Measurements from ENCODE around the gene MAPK6.
"Not testable (repeated sequence)": the region's sequence is repeated elsewhere in the genome, so short reads cannot be mapped to it uniquely, and the experiment has no call there.

Gene MAPK6

DNA sequence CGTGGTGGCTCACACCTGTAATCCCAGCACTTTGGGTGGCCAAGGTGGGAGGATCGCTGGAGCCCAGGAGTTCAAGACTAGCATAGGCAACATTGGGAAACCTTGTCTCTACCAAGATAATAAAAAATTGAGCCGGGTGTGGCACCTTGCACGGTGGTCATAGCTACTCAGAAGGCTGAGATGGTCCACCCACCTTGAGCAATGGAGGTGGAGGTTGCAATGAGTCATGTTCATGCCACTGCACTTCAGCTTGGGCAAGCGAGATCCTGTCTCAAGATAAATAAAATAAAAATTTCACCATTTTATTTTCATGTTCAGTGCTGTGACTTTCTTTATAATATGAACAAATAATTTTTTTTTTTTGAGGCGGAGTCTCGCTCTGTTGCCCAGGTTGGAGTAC is 12.5 kb downstream of the MAPK6 start:
- no peak overlapping the region for H3K27ac ChIP-seq

DNA sequence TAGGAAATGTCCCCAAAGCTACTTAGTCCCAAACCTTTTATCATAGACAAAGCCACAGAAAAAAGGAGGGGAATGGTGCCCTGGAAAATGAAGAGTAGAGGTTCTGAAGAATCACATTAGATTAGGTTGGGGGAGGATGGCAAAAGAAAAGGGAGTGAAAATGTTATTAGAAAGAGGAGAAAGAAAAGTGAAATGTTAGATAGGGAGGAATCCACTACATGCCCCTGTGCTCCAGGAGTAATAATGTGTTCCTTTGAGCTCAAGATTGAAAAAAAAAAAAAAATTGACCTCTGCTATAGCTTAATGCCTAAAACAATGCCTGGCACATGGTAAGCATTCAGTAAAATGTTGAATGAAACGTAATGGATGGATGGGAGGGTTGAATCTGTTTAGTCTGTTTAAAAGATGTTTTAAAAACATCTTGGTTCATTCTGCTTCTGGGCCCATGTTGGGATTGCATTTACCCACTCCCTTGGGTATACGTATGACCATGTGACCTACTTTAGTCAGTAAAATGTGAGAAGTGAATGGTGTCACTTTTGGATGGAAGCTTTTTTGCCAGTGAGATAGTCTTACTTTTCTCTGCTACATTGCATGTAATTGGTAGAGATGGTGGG is 19.0 kb downstream of the MAPK6 start:
- Histone ChIP-seq H4K20me1 (ENCODE audit: insufficient read depth) (0 out of 2 replicates have a peak, but pooled peaks cover 7% of the 10 kb centered on the region), H3K79me2 (ENCODE audit: insufficient read depth, low read depth) (peaks cover 99% of the 10 kb centered on the region), H3K27ac (no peak overlapping the region), H3K9ac (no peak overlapping the region), H3K27me3 (ENCODE audit: insufficient read depth, low read depth) (no peaks in the 10 kb centered on the region), H3K4me2 (no peak overlapping the region), H3K4me3 (IDR thresholded peaks at IDR 0.05; ENCODE audit: insufficient read depth, low read depth, low read length) (no peak overlapping the region), H2AFZ (ENCODE audit: low read depth) (no peak overlapping the region), H3K4me1 (ENCODE audit: low read depth, poor library complexity, severe bottlenecking) (peaks cover 52% of the 10 kb centered on the region), H3K36me3 (ENCODE audit: insufficient read depth) (no peaks in the 10 kb centered on the region; the same call in 1 of the 2 replicates)
- TF ChIP-seq, protein P1, sequence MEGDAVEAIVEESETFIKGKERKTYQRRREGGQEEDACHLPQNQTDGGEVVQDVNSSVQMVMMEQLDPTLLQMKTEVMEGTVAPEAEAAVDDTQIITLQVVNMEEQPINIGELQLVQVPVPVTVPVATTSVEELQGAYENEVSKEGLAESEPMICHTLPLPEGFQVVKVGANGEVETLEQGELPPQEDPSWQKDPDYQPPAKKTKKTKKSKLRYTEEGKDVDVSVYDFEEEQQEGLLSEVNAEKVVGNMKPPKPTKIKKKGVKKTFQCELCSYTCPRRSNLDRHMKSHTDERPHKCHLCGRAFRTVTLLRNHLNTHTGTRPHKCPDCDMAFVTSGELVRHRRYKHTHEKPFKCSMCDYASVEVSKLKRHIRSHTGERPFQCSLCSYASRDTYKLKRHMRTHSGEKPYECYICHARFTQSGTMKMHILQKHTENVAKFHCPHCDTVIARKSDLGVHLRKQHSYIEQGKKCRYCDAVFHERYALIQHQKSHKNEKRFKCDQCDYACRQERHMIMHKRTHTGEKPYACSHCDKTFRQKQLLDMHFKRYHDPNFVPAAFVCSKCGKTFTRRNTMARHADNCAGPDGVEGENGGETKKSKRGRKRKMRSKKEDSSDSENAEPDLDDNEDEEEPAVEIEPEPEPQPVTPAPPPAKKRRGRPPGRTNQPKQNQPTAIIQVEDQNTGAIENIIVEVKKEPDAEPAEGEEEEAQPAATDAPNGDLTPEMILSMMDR (conservative IDR thresholded peaks at IDR 0.05; ENCODE audit: low read depth, low read length) = no peak

More for the DNA sequence above, 12.5 kb downstream of the MAPK6 start:
- TF ChIP-seq, protein P1 (conservative IDR thresholded peaks at IDR 0.05; ENCODE audit: low read depth, low read length) = no peak
- no peak overlapping the region for H2AFZ ChIP-seq (ENCODE audit: low read depth)
- H3K4me3 ChIP-seq (IDR thresholded peaks at IDR 0.05; ENCODE audit: insufficient read depth, low read depth, low read length) = no peak overlapping the region
- H4K20me1 ChIP-seq (ENCODE audit: insufficient read depth) = 0 out of 2 replicates have a peak, but pooled peaks cover 6% of the 10 kb centered on the region
- H3K4me2 ChIP-seq = no peak overlapping the region
- no peak overlapping the region for H3K9ac ChIP-seq
- H3K36me3 ChIP-seq (ENCODE audit: insufficient read depth) = no peaks in the 10 kb centered on the region
- no peaks in the 10 kb centered on the region for H3K27me3 ChIP-seq (ENCODE audit: insufficient read depth, low read depth)
- H3K79me2 ChIP-seq (ENCODE audit: insufficient read depth, low read depth) = peaks cover 99% of the 10 kb centered on the region
- peaks cover 9% of the 10 kb centered on the region for H3K4me1 ChIP-seq (ENCODE audit: low read depth, poor library complexity, severe bottlenecking)

DNA sequence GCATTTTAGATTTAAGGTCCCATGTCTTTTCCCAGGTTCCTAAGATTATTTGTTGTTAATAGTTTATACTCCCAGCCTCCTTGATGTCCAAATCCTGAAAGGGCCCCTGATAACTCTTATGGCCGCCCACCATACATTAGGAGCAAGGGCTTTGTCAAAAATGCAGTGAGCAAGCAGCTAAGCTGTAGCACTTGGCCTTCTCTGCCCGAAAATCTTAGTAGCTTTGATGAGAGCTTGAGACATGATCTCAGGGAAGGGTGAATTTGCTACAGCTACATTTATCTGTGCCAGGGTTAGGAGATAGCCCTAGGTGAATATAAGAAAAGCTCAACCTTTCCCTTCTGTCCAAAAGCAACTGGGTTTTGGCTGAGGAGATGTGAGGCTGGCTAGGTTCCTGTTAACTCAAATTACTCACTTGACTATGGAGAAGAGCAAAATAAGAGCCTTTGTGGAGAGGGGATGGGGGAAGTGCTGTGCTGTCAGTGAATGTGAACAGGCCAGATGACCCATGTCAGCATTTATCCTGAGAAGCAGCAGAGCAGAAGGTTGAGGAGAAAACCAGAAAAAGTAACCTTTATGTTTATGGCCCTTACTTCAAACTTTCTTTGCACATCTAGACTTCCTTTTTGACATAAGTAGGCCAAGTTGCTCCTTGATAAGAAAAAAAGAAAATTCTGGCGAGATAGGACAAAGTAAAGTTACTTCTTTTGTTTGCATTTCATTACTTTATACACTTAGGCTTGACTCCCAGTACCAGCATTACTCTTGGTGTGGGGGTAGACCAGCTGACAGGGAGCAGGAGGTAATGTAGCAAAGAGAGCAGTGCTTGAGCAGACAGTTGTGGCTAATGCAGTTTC is 21.1 kb downstream of the MAPK6 start:
- TF ChIP-seq, protein P1 (conservative IDR thresholded peaks at IDR 0.05; ENCODE audit: low read depth, low read length) = no peak
- Histone ChIP-seq H2AFZ (ENCODE audit: low read depth) (no peak overlapping the region), H4K20me1 (ENCODE audit: insufficient read depth) (0 out of 2 replicates have a peak, but pooled peaks cover 7% of the 10 kb centered on the region), H3K4me2 (peak overlapping the region; percentile 44; the same call in 1 of the 2 replicates), H3K27me3 (ENCODE audit: insufficient read depth, low read depth) (no peaks in the 10 kb centered on the region), H3K27ac (peak overlapping the region; percentile 40; the same call in 1 of the 2 replicates), H3K9ac (no peak overlapping the region), H3K4me1 (ENCODE audit: low read depth, poor library complexity, severe bottlenecking) (peaks cover 53% of the 10 kb centered on the region), H3K36me3 (ENCODE audit: insufficient read depth) (no peaks in the 10 kb centered on the region; the same call in 1 of the 2 replicates), H3K4me3 (IDR thresholded peaks at IDR 0.05; ENCODE audit: insufficient read depth, low read depth, low read length) (no peak overlapping the region), H3K79me2 (ENCODE audit: insufficient read depth, low read depth) (peaks cover 99% of the 10 kb centered on the region)

DNA sequence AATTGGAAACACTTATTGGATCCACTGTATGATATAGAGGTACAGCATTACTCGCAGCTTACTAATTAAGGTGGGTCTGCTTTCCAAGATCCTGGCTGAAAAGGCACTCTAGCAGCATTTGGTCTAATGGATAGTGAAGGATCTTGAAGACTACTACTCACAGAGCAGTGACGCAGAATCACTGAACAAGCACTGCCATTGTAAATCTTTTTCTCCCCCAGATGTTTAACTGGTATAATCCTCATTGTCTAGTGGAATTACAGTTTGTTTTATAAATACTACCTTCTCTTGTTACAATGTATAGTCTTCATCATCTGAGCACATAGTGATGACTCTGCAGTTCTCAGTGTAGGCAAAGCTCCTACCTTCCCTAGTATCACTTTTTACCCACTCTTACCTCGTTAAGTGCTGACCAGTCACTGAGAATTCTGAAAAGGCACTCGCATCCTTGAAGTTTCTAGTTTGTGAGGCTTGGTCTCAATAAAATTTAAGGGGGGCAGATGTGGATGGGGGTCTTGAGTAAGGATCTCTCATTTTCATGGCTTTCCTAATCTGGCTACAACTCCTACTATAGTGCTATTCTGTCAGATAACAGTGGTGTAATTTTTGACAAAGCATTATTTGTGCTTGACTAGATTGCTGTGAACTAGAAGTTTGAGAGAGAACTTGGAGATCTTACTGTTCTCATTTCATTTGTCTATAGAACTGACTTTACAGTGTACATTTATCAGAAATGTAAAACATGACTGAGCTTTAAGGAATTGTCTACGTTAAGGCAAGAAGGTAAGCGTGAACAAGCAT is 23.2 kb downstream of the MAPK6 start:
- Histone ChIP-seq H3K27me3 (ENCODE audit: insufficient read depth, low read depth) (no peaks in the 10 kb centered on the region), H2AFZ (ENCODE audit: low read depth) (no peak overlapping the region), H3K9ac (no peak overlapping the region), H3K4me3 (IDR thresholded peaks at IDR 0.05; ENCODE audit: insufficient read depth, low read depth, low read length) (no peak overlapping the region), H3K27ac (no peak overlapping the region; the same call in 1 of the 2 replicates), H4K20me1 (ENCODE audit: insufficient read depth) (0 out of 2 replicates have a peak, but pooled peaks cover 7% of the 10 kb centered on the region), H3K4me2 (peak overlapping the region; percentile 11; the same call in 1 of the 2 replicates), H3K36me3 (ENCODE audit: insufficient read depth) (no peaks in the 10 kb centered on the region; the same call in 1 of the 2 replicates), H3K79me2 (ENCODE audit: insufficient read depth, low read depth) (peaks cover 94% of the 10 kb centered on the region), H3K4me1 (ENCODE audit: low read depth, poor library complexity, severe bottlenecking) (peaks cover 53% of the 10 kb centered on the region)
- TF ChIP-seq, protein P1 (conservative IDR thresholded peaks at IDR 0.05; ENCODE audit: low read depth, low read length) = no peak

DNA sequence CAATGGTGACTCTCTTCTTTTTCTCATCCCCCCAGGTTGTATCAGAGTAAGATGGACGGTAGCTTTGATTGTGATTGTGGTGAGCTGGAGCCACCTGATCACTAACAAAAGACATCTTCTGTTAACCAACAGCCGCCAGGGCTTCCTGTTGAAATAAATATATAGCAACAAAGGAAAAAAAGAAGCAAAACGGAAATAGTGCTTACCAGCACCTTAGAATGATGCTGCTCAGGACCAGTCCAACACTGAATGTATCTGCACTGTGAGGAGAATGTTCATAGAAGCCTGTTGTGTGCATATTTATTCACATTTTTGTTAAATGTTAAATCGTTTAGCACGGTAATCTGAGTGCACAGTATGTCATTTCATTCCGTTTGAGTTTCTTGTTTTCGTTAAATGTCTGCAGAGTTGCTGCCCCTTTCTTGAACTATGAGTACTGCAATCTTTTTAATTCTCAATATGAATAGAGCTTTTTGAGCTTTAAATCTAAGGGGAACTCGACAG is 26.8 kb downstream of the MAPK6 start:
- H3K4me1 ChIP-seq (ENCODE audit: low read depth, poor library complexity, severe bottlenecking) = peaks cover 22% of the 10 kb centered on the region
- not testable (repeated sequence) for H3K27me3 ChIP-seq (ENCODE audit: insufficient read depth, low read depth); H3K4me2 ChIP-seq; H3K27ac ChIP-seq; H3K9ac ChIP-seq; H3K36me3 ChIP-seq (ENCODE audit: insufficient read depth); H3K4me3 ChIP-seq (IDR thresholded peaks at IDR 0.05; ENCODE audit: insufficient read depth, low read depth, low read length); H4K20me1 ChIP-seq (ENCODE audit: insufficient read depth); H2AFZ ChIP-seq (ENCODE audit: low read depth)
- peaks cover 62% of the 10 kb centered on the region for H3K79me2 ChIP-seq (ENCODE audit: insufficient read depth, low read depth)

DNA sequence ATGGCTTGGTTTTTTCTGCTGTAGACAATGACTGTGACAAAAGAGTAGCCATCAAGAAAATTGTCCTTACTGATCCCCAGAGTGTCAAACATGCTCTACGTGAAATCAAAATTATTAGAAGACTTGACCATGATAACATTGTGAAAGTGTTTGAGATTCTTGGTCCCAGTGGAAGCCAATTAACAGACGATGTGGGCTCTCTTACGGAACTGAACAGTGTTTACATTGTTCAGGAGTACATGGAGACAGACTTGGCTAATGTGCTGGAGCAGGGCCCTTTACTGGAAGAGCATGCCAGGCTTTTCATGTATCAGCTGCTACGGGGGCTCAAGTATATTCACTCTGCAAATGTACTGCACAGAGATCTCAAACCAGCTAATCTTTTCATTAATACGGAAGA is 27.5 kb downstream of the MAPK6 start:
- not testable (repeated sequence) for H4K20me1 ChIP-seq (ENCODE audit: insufficient read depth); H3K4me3 ChIP-seq (IDR thresholded peaks at IDR 0.05; ENCODE audit: insufficient read depth, low read depth, low read length); H3K4me2 ChIP-seq; H3K27ac ChIP-seq; H3K9ac ChIP-seq; H3K27me3 ChIP-seq (ENCODE audit: insufficient read depth, low read depth); H3K36me3 ChIP-seq (ENCODE audit: insufficient read depth); H2AFZ ChIP-seq (ENCODE audit: low read depth)
- Histone ChIP-seq H3K79me2 (ENCODE audit: insufficient read depth, low read depth) (peaks cover 55% of the 10 kb centered on the region), H3K4me1 (ENCODE audit: low read depth, poor library complexity, severe bottlenecking) (peaks cover 15% of the 10 kb centered on the region)

Measured in KMS-11 (cell line).